Endothelial cell of umbilical vein (primary cell): ENCODE measurements around the gene SULT2A1.

ENCODE experiments used
- JUN ChIP-seq: IDR thresholded peaks from 2 replicates; pipeline ENCODE4 v1.6.1; 2011; ENCODE audit warnings: borderline replicate concordance, low read depth; ENCODE audit not compliant: insufficient read length, insufficient read depth
- POLR2A ChIP-seq: IDR thresholded peaks from 2 replicates; pipeline ENCODE4 v1.6.1; 2012; ENCODE audit warnings: low read depth, mild to moderate bottlenecking, control low read depth, low read length
- POLR2AphosphoS5 ChIP-seq: IDR thresholded peaks from 2 replicates; pipeline ENCODE4 v1.6.1; 2012; ENCODE audit warnings: low read depth, mild to moderate bottlenecking, control low read depth, low read length, moderate library complexity; ENCODE audit not compliant: insufficient read depth
- TF ChIP-seq, protein P1 (sequence below), 2 donors: IDR thresholded peaks; 1 replicate in 1 of 2; 2 replicates in 1 of 2; pipeline ENCODE4 v1.5.1; 2011; ENCODE audit warnings: low read length in 2 of 2, mild to moderate bottlenecking in 2 of 2, moderate library complexity in 2 of 2, control low read depth in 1 of 2, inconsistent platforms in 1 of 2, low read depth in 1 of 2; ENCODE audit not compliant: insufficient read depth in 1 of 2; ENCODE audit errors: extremely low read depth in 1 of 2
- TF ChIP-seq, protein P2 (sequence below): IDR thresholded peaks from 2 replicates; pipeline ENCODE4 v1.6.1; 2011; ENCODE audit not compliant: insufficient read depth, insufficient read length

DNA sequence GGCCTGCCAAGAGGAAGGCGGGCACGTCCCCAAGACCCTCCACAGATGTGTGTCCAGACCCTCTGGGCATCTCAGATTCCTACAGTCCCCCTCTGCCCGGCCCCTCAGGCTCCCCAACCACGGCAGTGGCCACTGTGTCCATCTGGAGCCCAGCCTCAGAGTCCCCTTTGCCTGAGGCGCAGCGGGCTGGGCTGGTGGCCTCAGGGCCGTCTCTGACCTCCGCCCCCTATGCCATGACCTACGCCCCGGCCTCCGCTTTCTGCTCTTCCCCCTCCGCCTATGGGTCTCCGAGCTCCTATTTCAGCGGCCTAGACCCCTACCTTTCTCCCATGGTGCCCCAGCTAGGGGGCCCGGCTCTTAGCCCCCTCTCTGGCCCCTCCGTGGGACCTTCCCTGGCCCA is 46.7 kb downstream of the SULT2A1 start:
- TF ChIP-seq, protein P1, sequence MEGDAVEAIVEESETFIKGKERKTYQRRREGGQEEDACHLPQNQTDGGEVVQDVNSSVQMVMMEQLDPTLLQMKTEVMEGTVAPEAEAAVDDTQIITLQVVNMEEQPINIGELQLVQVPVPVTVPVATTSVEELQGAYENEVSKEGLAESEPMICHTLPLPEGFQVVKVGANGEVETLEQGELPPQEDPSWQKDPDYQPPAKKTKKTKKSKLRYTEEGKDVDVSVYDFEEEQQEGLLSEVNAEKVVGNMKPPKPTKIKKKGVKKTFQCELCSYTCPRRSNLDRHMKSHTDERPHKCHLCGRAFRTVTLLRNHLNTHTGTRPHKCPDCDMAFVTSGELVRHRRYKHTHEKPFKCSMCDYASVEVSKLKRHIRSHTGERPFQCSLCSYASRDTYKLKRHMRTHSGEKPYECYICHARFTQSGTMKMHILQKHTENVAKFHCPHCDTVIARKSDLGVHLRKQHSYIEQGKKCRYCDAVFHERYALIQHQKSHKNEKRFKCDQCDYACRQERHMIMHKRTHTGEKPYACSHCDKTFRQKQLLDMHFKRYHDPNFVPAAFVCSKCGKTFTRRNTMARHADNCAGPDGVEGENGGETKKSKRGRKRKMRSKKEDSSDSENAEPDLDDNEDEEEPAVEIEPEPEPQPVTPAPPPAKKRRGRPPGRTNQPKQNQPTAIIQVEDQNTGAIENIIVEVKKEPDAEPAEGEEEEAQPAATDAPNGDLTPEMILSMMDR (IDR thresholded peaks at IDR 0.05; ENCODE audit: extremely low read depth in 1 of 2, insufficient read depth in 1 of 2, low read depth in 1 of 2, low read length in 2 of 2), result no peak
- TF ChIP-seq, protein P2, sequence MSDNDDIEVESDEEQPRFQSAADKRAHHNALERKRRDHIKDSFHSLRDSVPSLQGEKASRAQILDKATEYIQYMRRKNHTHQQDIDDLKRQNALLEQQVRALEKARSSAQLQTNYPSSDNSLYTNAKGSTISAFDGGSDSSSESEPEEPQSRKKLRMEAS, result no peak
- TF ChIP-seq POLR2A (no peak), POLR2AphosphoS5 (no peak), JUN (no peak)
